GM21825 (cell line): ENCODE results near the gene SASH1.

ENCODE experiments used
- ATAC-seq: cut with Tn5 transposase; IDR thresholded peaks from one replicate; pipeline ENCODE4 v1.9.1; 2021; ENCODE audit warnings: mild to moderate bottlenecking, moderate library complexity; ENCODE audit not compliant: unreplicated experiment

The SASH1 gene

DNA sequence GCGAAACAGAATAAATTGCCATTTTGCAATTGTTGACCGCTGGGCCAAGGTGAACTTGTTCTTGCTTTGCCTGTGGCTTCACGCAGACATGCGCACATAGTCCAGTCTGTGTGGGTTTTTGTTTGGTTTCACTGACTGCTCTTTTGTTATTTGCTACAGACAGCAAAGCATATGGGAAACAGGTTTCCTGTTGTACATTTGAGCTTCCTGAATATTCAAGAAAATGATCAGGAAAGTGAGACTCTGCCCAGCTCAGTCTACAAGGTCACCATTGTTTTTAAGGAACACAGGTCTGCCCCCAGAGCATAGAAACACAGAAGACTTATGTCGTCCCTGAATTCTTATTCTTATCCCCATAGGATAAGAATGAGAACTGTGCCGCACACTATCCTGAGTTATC lies 55.6 kb downstream of the SASH1 start:
- ATAC-seq, result no peak

DNA sequence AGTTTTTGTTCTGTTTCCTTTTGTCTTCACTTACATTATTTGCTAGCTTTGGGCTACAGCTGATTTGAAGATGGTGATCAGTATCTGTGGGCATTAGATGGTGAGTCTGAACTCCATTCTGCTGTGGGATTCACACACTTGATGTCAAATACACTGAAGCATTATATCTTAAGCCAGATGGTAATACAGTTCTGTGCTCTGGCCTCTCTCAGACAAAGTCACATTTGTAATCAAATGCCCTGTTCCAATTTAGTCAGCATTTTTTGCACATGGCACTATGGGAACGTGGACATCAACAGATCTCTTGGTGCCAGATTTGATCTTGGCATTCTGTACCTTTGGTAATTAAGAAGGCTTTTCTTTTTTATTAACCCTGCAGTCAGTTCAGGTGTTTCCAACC lies 56.0 kb downstream of the SASH1 start:
- no peak for ATAC-seq

GRCh38 chr6:148401571-148401970 lies 58.9 kb downstream of the SASH1 start:
- ATAC-seq, result no peak

DNA sequence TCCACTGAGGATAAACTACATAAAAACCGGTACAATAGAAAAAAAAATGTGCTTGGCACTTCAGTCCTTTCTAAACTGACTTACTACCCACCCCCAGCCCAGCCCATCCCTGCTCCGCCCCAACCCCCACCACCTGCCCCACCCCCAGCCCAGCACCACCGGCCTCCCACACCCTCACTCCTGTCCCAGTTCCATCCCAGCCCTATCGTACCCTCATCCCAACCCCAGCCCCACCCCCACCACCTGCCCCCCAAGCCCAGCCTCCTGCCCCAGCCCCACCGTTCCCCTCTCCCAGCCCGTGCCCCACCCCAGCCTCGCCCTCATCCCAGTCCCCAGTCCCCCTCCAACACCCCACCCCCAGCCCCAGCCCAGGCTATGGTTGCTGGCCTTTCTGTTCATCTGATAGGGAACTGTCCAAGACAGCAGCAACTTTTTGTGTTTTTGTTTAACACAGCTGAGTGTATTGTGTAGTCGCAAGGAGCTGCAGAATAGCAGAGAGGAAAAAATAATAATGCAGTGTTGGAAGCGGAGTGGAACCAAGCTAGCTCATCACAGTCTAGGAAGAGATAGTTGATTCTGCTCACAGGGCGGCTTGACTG lies 61.9 kb downstream of the SASH1 start:
- no peak for ATAC-seq

DNA sequence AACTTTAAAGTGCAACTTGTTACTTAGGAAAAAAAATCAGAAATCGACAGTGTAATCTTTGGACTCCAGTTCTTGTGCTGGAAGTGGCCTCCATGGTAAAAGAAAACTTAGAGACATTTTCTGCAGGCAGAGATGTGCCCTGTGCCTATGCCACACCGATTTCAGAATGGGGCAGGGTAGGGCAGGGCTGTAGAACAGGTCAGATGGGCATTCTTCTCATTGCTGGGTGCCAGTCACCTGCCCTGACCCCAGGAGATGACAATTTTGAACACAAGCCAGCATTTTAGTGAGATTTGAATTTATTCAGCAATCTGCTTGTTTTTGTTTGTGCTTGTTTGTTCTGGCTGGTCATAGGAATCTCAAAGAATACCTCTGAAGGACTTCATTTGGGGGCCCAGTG lies 63.3 kb downstream of the SASH1 start:
- no peak for ATAC-seq

DNA sequence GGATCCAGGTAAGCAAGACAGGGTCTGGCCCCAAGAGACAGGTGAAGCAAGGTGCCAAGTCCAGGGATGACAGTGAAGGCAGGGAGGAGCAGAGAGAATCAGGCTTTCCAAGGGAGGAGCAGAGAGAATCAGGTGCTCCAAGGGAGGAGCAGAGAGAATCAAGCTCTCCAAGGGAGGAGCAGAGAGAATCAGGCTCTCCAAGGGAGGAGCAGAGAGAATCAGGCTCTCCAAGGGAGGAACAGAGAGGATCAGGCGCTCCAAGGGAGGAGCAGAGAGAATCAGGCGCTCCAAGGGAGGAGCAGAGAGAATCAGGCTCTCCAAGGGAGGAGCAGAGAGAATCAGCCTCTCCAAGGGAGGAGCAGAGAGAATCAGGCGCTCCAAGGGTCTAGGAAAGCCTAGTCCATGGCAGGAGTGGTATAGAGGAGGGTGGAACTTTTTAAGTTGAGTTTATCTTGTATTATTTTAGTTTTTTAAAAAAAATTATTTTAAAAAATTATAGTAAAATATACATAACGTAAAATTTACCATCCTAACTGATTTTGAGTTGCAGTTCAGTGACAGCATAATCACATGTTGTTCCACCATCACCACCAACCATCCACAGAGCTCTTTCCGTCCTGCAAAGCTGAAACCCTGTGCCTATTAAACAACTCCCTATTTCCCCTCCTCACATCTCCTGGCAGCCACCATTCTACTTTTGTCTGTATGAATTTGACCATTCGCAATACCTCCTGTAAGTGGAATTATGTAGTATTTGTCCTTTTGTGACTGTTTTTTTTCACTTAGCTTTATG lies 64.1 kb downstream of the SASH1 start:
- ATAC-seq, result no peak

DNA sequence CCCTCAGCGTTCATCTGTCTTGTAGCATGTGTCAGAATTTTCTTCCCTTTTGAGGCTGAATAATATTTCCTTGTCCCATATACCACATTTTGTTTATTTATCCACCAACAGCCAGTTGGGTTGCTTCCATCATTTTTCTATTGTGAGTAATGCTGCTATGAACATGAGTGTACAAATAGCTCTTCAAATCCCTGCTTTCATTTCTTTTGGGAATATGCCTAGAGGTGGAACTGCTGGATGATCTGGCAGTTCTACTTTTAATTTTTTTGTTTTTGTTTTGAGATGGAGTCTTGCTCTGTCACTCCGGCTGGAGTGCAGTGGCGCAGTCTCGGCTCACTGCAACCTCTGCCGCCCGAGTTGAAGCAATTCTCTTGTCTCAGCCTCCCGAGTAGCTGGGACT lies 64.7 kb downstream of the SASH1 start:
- ATAC-seq, result no peak

DNA sequence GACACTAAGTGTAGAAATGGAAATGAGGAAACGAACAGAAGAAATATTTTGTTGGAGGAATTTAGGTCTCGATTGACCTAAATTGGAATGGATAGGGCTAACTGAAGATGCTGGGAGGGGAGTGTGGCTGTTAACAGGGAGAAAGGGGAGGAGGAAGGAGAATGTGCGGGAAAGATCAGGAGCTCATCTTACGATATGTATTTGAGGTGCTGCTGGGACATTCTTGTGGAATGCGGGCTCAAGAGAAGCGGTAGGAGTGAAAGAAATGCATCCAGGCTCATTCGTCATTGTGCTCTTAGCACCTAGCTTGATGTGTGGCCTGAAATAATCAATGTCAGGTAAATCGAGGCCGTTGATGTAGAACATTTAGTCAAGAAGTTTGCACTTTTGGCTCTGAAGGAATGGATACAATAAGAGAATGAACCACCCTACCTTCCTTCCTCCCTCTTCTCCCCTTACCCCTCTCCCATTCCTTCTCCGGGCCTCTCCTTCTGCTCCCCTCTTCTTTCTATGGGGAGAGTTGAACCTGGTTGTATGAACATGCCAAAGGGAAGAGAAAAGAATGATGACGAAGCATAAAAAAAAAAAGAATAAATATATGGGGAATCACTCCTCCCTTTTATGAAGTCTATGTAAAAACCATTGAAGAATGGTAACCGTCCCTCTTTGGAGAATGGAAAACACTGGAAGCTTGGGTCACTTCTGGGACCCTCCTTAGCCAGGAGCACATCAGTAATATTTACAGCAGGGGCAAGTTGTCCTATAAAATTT lies 70.9 kb downstream of the SASH1 start:
- no peak for ATAC-seq

DNA sequence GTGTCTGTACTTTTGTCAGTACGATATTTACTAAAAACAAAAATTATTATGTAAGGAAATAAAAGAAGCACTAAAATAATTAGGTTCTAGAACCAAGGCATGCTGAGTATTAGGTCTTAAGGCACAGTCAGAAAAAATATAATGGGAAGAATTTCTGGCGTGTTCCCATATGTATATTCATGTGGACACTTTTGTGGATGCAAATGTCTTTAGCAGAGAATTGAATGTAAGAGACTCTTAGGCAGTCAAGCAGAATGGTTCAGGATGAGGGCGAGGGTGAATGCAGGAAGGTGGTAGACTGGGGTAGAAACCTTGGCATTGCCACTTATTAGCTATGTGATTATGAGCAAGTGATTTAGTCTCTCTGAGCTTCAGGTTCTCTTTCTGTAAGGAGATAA lies 71.5 kb downstream of the SASH1 start:
- ATAC-seq, result no peak

- no peak for ATAC-seq
Observed at GRCh38 chr6:148414836-148415235, 72.2 kb downstream of the SASH1 start.

GRCh38 chr6:148415511-148416260 lies 73.0 kb downstream of the SASH1 start:
- no peak for ATAC-seq

- ATAC-seq, result no peak
Observed at GRCh38 chr6:148416330-148416965, 73.8 kb downstream of the SASH1 start.

GRCh38 chr6:148417045-148417444 lies 74.4 kb downstream of the SASH1 start:
- ATAC-seq, result no peak

DNA sequence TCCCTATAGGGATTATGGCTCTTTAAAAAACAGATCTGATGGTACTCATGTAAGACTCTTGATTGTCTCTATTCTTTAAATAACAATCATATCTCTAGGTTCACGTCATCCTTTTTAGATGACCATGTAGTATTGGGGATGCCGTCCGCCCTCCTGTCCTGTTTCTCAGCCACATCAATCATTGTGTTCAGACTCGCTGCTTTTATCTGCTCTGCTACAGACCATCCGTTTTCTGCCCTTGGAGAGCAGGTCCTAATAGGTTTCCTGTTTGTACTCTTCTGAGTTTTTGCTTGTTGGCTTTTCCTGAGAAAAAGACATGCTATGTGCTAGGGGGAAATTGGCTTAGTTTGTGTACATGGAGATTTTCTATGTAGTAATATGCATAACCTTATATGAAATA lies 76.8 kb downstream of the SASH1 start:
- ATAC-seq, result no peak

- ATAC-seq, result no peak
Observed at GRCh38 chr6:148422085-148422484, 79.4 kb downstream of the SASH1 start.

DNA sequence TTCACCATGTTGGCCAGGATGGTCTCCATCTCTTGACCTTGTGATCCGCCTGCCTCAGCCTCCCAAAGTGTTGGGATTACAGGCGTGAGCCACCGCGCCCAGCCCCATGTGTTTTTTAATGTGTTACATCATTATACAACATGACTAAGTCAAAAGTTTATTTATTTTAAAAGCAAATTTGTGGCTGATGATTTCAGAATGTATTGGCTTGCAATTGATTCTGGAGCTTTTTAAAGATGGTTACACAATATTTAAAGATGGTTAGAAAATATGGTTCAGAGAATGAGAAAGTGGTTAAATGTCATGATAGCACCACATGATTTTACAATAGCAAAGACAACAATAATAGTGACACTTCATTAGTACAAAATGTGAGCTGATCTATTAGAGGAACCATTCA lies 80.5 kb downstream of the SASH1 start:
- no peak for ATAC-seq

DNA sequence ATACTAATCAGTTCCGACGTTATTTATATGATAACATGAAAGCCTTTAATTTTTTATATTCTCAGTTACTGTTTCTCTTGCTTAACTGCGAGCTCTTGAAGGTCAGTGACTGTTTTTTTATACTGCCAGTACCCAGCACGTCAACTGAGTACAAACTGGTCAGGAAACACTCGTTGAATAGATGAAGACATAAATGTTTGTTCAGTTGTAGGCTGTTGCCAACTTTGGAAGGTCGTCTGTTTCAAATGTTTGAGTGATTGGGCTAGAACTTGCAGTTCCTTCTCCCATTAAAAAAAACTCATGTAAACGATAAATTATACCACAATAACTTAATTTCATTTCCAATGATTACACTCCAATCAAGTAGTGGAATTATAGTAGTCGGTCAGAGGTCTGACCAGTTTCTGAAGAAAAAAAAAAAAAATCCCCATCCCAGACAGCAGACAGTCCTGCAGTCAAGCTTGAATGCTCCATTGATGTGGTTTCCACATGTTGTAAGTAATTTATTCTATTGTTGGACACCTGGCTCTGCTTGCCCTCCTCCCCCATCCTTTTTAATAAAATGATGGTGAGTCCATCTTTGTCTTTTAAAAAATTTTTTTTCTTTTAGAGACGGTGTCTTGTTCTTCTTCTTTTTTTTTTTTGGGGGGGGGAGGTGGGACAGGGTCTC lies 81.1 kb downstream of the SASH1 start:
- ATAC-seq, result no peak

DNA sequence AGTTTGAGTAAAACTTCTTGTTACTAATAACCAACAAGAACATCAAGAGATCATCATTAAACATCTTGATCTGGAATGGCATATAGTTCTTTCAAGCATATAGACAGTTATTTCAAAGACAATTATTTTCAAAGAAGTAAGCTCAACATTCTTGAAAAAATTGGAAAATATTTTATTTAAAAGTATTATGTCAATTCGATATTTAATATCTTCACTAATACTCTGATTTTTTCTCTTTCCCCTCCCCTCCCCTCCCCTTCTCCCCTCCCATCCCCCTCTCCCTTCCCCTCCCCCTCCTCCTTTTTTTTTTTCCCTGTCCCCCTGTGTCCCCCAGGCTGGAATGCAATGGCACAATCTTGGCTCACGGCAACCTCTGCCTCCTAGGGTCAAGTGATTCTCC lies 82.8 kb downstream of the SASH1 start:
- ATAC-seq, result no peak

DNA sequence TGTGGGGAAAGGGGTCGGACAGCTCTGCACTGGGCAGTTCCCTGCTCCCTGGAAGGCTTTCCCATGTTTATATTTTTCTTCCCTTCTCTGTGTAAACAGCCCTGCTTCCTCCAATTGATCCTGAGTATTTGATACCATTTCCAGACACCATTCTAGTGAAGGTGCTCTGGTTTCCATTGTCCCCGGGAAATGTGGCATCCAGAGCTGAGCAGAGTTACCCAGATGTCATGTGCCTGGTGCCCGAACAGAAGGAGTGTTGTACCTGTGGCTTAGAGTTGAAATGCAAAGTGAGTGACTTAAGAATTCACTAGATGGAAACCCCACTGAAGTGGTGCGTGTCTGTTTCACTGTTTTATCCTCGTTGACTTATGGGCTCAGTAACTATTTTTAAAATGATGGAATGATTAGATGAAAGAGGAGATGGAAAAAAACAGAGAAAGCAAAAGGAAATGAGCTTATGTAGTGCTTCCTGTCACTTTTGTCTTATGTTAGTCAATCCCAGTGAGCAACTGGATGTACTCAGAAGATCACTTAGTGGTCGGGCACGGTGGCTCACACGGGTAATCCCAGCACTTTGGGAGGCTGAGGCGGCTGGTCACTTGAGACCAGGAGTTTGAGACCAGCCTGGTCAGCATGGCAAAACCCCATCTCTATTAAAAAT lies 83.8 kb downstream of the SASH1 start:
- no peak for ATAC-seq

DNA sequence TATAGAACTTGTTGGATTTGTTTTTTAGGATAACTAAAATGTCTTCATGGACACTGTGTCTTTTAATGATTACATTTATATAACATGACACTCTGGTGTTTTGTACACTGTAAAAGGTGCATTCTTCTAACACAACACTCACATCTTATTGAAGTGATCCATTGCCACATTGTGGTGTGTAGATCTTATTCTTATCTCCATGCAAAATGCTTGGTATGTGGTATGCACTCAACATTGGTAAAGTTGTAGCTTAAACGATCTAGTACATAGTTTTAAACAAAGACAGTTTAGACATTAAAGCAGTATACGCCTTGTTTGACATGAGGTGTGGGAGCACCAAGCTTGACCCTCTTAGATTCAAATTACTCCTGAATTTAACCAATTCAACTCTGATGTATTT lies 84.7 kb downstream of the SASH1 start:
- no peak for ATAC-seq
